HS-27A (cell line): Measurements from ENCODE around the gene RXRA.

ENCODE experiments used
- DNase-seq: peaks from one replicate; pipeline ENCODE4 v3.0.0-alpha.2; 2012; ENCODE audit warnings: low read depth, missing footprints

RXRA gene

GRCh38 chr9:134455021-134455471 lies 128.8 kb downstream of the RXRA start:
- DNase-seq = no peak

GRCh38 chr9:134455537-134455933 lies 129.3 kb downstream of the RXRA start:
- DNase-seq = no peak

- peak; percentile 88 for DNase-seq
Observed at GRCh38 chr9:134455934-134456755, 129.9 kb downstream of the RXRA start.

GRCh38 chr9:134456756-134457305 lies 130.6 kb downstream of the RXRA start:
- DNase-seq = no peak

- DNase-seq = no peak
Observed at GRCh38 chr9:134457321-134458206, 131.3 kb downstream of the RXRA start.

GRCh38 chr9:134458207-134459108 lies 132.2 kb downstream of the RXRA start:
- no peak for DNase-seq

- DNase-seq = no peak
Observed at GRCh38 chr9:134459164-134459563, 132.9 kb downstream of the RXRA start.

- no peak for DNase-seq
Observed at GRCh38 chr9:134459573-134459972, 133.3 kb downstream of the RXRA start.

- no peak for DNase-seq
Observed at GRCh38 chr9:134460206-134460605, 134.0 kb downstream of the RXRA start.

GRCh38 chr9:134460896-134461295 lies 134.6 kb downstream of the RXRA start:
- no peak for DNase-seq

- no peak for DNase-seq
Observed at GRCh38 chr9:134461426-134461982, 135.2 kb downstream of the RXRA start.

GRCh38 chr9:134462318-134462717 lies 136.1 kb downstream of the RXRA start:
- DNase-seq = no peak

GRCh38 chr9:134463280-134463679 lies 137.0 kb downstream of the RXRA start:
- DNase-seq = no peak

- DNase-seq = no peak
Observed at GRCh38 chr9:134466869-134467616, 140.8 kb downstream of the RXRA start.

- DNase-seq = no peak
Observed at GRCh38 chr9:134468358-134468757, 142.1 kb downstream of the RXRA start.

GRCh38 chr9:134469041-134469875 lies 143.0 kb downstream of the RXRA start:
- no peak for DNase-seq

- no peak for DNase-seq
Observed at GRCh38 chr9:134472256-134472655, 146.0 kb downstream of the RXRA start.

- no peak for DNase-seq
Observed at GRCh38 chr9:134473141-134474054, 147.1 kb downstream of the RXRA start.

- DNase-seq = no peak
Observed at GRCh38 chr9:134474055-134474370, 147.8 kb downstream of the RXRA start.
